ENCODE data around the gene DSCAM. TPM values are rescaled to one million over a fixed set of nuclear protein-coding genes. Genes with fewer than 3 reads are reported as not detected.

The DSCAM gene
- total and polyA plus RNA-seq, 3 donors from 2014 or later = 0.70 to 2.3 (median 2.0) TPM

DNA sequence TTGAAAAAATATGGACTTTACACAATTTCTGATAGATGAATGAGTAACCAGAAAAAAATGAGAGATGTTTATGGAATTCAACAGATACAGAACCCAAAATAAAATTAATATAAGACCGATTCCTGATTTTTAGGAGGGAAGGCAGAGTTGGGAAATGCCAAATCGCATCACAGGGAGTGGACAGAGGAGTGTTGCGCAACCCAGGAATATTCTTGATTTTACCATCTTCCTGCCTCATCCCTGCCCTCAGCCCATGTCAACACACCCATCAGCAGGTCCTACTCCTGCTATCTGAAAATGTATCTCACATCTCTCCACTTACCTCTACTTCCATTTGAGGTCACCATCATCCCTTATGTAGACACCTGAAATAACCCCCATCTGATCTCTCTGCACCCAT lies 221.0 kb downstream of the DSCAM start:
- no peak for DNase-seq
- intact Hi-C loops (cut with DNase I; ENCODE audit: low total_unique reads) = no loop called here
- H3K4me1 ChIP-seq = no peaks in the 10 kb centered on the region
- WGBS, 2 donors = 92 to 96% methylated on average over 3 of the region's 3 CpGs
- H3K4me3 ChIP-seq = no peak overlapping the region
- no peak overlapping the region for H3K27ac ChIP-seq
- H3K36me3 ChIP-seq (ENCODE audit: low read depth, missing control alignments) = no peaks in the 10 kb centered on the region
- TF ChIP-seq, protein P1, sequence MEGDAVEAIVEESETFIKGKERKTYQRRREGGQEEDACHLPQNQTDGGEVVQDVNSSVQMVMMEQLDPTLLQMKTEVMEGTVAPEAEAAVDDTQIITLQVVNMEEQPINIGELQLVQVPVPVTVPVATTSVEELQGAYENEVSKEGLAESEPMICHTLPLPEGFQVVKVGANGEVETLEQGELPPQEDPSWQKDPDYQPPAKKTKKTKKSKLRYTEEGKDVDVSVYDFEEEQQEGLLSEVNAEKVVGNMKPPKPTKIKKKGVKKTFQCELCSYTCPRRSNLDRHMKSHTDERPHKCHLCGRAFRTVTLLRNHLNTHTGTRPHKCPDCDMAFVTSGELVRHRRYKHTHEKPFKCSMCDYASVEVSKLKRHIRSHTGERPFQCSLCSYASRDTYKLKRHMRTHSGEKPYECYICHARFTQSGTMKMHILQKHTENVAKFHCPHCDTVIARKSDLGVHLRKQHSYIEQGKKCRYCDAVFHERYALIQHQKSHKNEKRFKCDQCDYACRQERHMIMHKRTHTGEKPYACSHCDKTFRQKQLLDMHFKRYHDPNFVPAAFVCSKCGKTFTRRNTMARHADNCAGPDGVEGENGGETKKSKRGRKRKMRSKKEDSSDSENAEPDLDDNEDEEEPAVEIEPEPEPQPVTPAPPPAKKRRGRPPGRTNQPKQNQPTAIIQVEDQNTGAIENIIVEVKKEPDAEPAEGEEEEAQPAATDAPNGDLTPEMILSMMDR (IDR thresholded peaks at IDR 0.05) = no peak
- TF ChIP-seq POLR2A (IDR thresholded peaks at IDR 0.05) = no peak
- H3K9me3 ChIP-seq = no peaks in the 10 kb centered on the region
- no peaks in the 10 kb centered on the region for H3K27me3 ChIP-seq

DNA sequence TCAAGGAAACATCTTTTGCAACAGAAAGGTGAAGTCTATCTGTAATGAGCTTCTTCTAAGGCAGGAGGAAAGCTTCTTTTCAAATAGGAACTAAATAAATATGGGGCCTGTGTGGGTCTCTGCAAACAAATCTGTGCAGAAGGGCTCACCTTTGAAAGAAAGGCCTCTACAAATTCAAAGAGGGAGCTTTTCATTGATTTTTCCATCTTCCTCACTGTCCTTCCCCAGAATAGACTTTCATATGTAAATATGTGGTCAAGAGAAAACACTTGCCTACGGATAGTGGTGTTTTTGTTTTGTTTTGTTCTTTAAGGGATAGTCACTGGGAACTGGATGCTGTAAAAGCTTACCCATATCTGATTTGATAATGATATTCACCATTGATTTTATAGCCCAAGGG lies 223.4 kb downstream of the DSCAM start:
- TF ChIP-seq, protein P1 (IDR thresholded peaks at IDR 0.05) = no peak
- no peaks in the 10 kb centered on the region for H3K36me3 ChIP-seq (ENCODE audit: low read depth, missing control alignments)
- H3K9me3 ChIP-seq = no peaks in the 10 kb centered on the region
- WGBS, 2 donors = 57 to 63% methylated on average over 1 of the region's 1 CpG
- no peak for DNase-seq
- H3K4me1 ChIP-seq = no peaks in the 10 kb centered on the region
- intact Hi-C loops (cut with DNase I; ENCODE audit: low total_unique reads) = no loop called here
- no peak overlapping the region for H3K4me3 ChIP-seq
- no peaks in the 10 kb centered on the region for H3K27me3 ChIP-seq
- H3K27ac ChIP-seq = no peak overlapping the region

DNA sequence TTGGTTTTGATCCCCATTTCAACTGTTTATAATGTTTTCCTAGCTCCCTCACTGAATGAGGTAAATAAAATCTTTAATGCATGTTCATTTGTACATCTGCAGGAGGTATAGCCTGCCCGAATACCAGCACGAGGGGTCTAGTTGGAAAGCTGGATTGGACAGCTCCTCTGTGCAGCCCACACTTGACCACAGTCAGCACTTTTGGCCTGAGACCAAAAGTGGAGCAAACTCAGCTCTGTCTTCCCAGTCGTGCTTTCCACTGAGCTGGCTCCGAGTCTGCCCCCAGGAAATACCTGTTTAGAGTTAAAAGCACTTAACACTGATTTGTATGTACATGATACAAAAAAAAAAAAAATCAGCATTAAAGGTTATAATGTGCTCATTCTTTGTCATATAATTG lies 224.4 kb downstream of the DSCAM start:
- no peak overlapping the region for H3K27ac ChIP-seq
- no peaks in the 10 kb centered on the region for H3K36me3 ChIP-seq (ENCODE audit: low read depth, missing control alignments)
- no peaks in the 10 kb centered on the region for H3K9me3 ChIP-seq
- H3K27me3 ChIP-seq = no peaks in the 10 kb centered on the region
- no peaks in the 10 kb centered on the region for H3K4me1 ChIP-seq
- WGBS, 2 donors = 30 to 43% methylated on average over 4 of the region's 4 CpGs
- no peak for DNase-seq
- intact Hi-C loops (cut with DNase I; ENCODE audit: low total_unique reads) = no loop called here
- TF ChIP-seq, protein P1 (IDR thresholded peaks at IDR 0.05) = no peak
- no peak for TF ChIP-seq POLR2A (IDR thresholded peaks at IDR 0.05)
- H3K4me3 ChIP-seq = no peak overlapping the region

DNA sequence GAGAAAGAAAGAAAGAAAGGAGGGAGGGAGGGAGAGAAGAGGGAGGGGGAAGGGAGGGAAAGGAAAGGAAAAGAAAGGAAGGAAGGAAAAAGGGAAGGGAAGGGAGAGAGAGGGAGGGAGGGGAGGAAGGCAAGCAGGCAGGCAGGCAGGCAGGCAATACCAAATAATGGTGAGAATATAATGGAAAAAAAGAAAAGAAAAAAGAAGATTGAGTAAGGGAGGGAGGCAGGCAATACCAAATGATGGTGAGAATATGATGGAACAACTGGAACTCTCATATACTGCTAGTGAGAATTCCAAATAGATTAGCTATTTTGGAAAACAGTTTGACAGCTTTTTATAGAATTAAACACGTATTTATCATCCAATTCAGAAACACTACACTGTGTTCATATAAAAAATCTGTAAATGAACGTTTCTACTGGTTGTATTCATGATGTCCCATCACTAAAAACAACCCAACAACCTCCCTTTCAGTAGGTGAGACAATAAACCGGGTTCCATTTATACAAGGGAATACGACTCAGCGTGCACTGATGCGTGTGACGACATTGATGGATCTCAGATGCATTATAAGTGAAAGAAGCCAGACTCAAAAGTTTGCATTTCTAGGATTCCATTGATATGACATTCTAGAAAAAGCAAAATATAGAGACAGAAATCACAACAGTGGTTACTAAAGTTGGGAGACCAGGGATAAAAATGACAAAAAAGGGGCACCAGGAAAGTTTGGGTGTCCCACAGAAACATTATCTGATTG lies 226.4 kb downstream of the DSCAM start:
- no peaks in the 10 kb centered on the region for H3K36me3 ChIP-seq (ENCODE audit: low read depth, missing control alignments)
- intact Hi-C loops (cut with DNase I; ENCODE audit: low total_unique reads) = no loop called here
- no peak for DNase-seq
- 74 to 84% methylated on average over 7 of the region's 7 CpGs for WGBS, 2 donors
- no peak for TF ChIP-seq POLR2A (IDR thresholded peaks at IDR 0.05)
- TF ChIP-seq, protein P1 (IDR thresholded peaks at IDR 0.05) = no peak
- H3K9me3 ChIP-seq = no peaks in the 10 kb centered on the region
- no peaks in the 10 kb centered on the region for H3K27me3 ChIP-seq
- no peaks in the 10 kb centered on the region for H3K4me1 ChIP-seq
- H3K4me3 ChIP-seq = no peak overlapping the region
- H3K27ac ChIP-seq = no peak overlapping the region
